ENCODE results near the gene DACH1. TPM values are rescaled to one million over a fixed set of nuclear protein-coding genes. Genes with fewer than 3 reads are reported as not detected.

Gene DACH1
- total RNA-seq, 1 experiment from 2014 or later, result not detected

- no peak overlapping the region for H3K9ac ChIP-seq (ENCODE audit: low read length)
- POLR2A ChIA-PET, result no interaction called here
- intact Hi-C loops (cut with micrococcal nuclease), result no loop called here
- no peak overlapping the region for H3K4me3 ChIP-seq (replicated peaks in 1 of 2; ENCODE audit: low read depth in 1 of 2, low read length in 2 of 2)
- DNase-seq (ENCODE audit: low read depth, low spot score) (no peak), ATAC-seq (no peak)
- H3K4me2 ChIP-seq (ENCODE audit: low read length), result no peak overlapping the region
- no peaks in the 10 kb centered on the region for H3K4me1 ChIP-seq (ENCODE audit: control insufficient read depth in 1 of 2, insufficient read depth in 2 of 2, low read length in 2 of 2)
- RAD21 ChIA-PET (ENCODE audit: low non-redundant PET in 1 of 2, low total read pairs in 2 of 2, uncharacterized antibody in 2 of 2, unreplicated experiment in 2 of 2), result no interaction called here
- CTCF ChIA-PET, result no interaction called here
- no peaks in the 10 kb centered on the region for H3K79me2 ChIP-seq (ENCODE audit: insufficient read depth, low read length)
- H3K27ac ChIP-seq (ENCODE audit: low read depth, low read length), result no peak overlapping the region
- H3K9me3 ChIP-seq (ENCODE audit: control insufficient read depth in 1 of 2, insufficient read depth in 1 of 2, low read depth in 1 of 2, low read length in 2 of 2), result no peaks in the 10 kb centered on the region
- H3K27me3 ChIP-seq (ENCODE audit: insufficient read depth, low read length), result no peaks in the 10 kb centered on the region
- H2AFZ ChIP-seq (ENCODE audit: low read depth, low read length, poor library complexity, severe bottlenecking), result no peak overlapping the region
- BruUV-seq (replicated peaks), result no TSS peak
- H3K36me3 ChIP-seq (ENCODE audit: control insufficient read depth in 1 of 2, insufficient read depth in 2 of 2, low read length in 2 of 2), result no peaks in the 10 kb centered on the region
- H4K20me1 ChIP-seq (ENCODE audit: insufficient read depth), result no peaks in the 10 kb centered on the region
- no peak for TF ChIP-seq CEBPB (IDR thresholded peaks at IDR 0.05; ENCODE audit: low read depth)
- no peak for TF ChIP-seq ZFX (IDR thresholded peaks at IDR 0.05)
- TF ChIP-seq CTCF (IDR thresholded peaks at IDR 0.05 in 2 of 3, conservative IDR thresholded peaks at IDR 0.05 in 1 of 3; ENCODE audit: borderline replicate concordance in 1 of 3, insufficient read depth in 1 of 3, low read depth in 2 of 3, low read length in 2 of 3), result no peak
- no peaks in the 10 kb centered on the region for H3K9me2 ChIP-seq (ENCODE audit: insufficient read depth)
Observed at GRCh38 chr13:71461892-71462291, 405.1 kb downstream of the DACH1 start.

GRCh38 chr13:71460211-71460610 is 406.8 kb downstream of the DACH1 start:
- no peak for ATAC-seq
- H2AFZ ChIP-seq (ENCODE audit: low read depth, low read length, poor library complexity, severe bottlenecking), result no peak overlapping the region

More at GRCh38 chr13:71460211-71460610, 406.8 kb downstream of the DACH1 start:
- no peaks in the 10 kb centered on the region for H4K20me1 ChIP-seq (ENCODE audit: insufficient read depth)
- ChIA-PET POLR2A (no interaction called here), RAD21 (ENCODE audit: low non-redundant PET in 1 of 2, low total read pairs in 2 of 2, uncharacterized antibody in 2 of 2, unreplicated experiment in 2 of 2) (no interaction called here), CTCF (no interaction called here)
- H3K4me2 ChIP-seq (ENCODE audit: low read length), result no peak overlapping the region
- no peaks in the 10 kb centered on the region for H3K9me2 ChIP-seq (ENCODE audit: insufficient read depth)
- H3K4me1 ChIP-seq (ENCODE audit: control insufficient read depth in 1 of 2, insufficient read depth in 2 of 2, low read length in 2 of 2), result no peaks in the 10 kb centered on the region
- intact Hi-C loops (cut with micrococcal nuclease), result no loop called here
- H3K9ac ChIP-seq (ENCODE audit: low read length), result no peak overlapping the region
- H3K27ac ChIP-seq (ENCODE audit: low read depth, low read length), result no peak overlapping the region
- H3K4me3 ChIP-seq (replicated peaks in 1 of 2; ENCODE audit: low read depth in 1 of 2, low read length in 2 of 2), result no peak overlapping the region
- no TSS peak for BruUV-seq (replicated peaks)
- TF ChIP-seq ZFX (IDR thresholded peaks at IDR 0.05) (no peak), SRF (IDR thresholded peaks at IDR 0.05; ENCODE audit: low read depth) (no peak), FOSL1 (IDR thresholded peaks at IDR 0.05; ENCODE audit: low read depth) (no peak)
- no peaks in the 10 kb centered on the region for H3K27me3 ChIP-seq (ENCODE audit: insufficient read depth, low read length)
- no peak for DNase-seq (ENCODE audit: low read depth, low spot score)
- no peaks in the 10 kb centered on the region for H3K9me3 ChIP-seq (ENCODE audit: control insufficient read depth in 1 of 2, insufficient read depth in 1 of 2, low read depth in 1 of 2, low read length in 2 of 2)
- H3K36me3 ChIP-seq (ENCODE audit: control insufficient read depth in 1 of 2, insufficient read depth in 2 of 2, low read length in 2 of 2), result no peaks in the 10 kb centered on the region
- no peaks in the 10 kb centered on the region for H3K79me2 ChIP-seq (ENCODE audit: insufficient read depth, low read length)

Data from HCT116 (cell line).